AG20443 (cell line): ENCODE measurements around the gene KCTD17.
A peak's percentile ranks its signal among the peaks of the same experiment; 100 is the strongest.
"Not testable (repeated sequence)": the region's sequence is repeated elsewhere in the genome, so short reads cannot be mapped to it uniquely, and the experiment has no call there.

Source experiments
- DNase-seq: peaks from one replicate; pipeline ENCODE4 v3.0.0; 2012; ENCODE audit warnings: low spot score, mixed read lengths

The KCTD17 gene

DNA sequence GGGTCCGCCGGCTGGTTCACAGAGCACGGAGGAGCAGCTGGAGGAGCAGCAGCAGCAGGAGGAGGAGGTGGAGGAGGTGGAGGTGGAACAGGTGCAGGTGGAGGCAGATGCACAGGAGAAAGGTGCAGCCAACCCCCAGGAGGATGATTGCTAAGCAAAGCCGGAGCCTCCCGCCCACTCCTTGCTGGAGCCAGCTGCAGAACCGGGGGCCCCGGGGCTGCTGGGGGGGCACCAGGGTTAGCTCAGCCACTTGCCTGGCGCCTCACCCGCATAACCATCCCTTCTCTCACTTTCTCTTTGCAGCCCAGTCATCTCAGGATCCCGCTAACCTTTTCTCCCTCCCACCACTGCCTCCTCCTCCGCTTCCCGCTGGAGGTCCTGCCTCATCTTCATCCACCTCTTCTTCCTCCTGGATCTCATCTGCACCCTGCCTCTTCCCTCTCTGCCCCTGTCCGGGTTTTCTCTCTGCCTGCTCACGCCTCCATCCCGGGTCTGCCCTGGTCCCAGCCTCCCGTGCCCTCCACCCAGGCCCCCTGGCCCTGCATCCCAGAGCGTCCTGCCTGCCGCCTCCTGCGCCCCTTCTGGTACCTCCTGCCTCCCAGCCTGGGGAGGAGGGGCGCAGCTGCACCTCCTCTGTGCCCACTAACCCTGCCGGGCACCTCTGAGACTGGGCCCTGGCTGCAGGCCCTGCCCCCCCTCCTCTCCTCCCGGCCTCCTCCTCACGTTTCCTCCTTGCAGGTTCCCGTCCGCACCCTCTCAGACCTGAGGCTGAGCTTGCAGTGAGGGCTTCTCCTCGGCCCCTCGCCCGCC is 9.5 kb downstream of the KCTD17 start:
- DNase-seq, result no peak

DNA sequence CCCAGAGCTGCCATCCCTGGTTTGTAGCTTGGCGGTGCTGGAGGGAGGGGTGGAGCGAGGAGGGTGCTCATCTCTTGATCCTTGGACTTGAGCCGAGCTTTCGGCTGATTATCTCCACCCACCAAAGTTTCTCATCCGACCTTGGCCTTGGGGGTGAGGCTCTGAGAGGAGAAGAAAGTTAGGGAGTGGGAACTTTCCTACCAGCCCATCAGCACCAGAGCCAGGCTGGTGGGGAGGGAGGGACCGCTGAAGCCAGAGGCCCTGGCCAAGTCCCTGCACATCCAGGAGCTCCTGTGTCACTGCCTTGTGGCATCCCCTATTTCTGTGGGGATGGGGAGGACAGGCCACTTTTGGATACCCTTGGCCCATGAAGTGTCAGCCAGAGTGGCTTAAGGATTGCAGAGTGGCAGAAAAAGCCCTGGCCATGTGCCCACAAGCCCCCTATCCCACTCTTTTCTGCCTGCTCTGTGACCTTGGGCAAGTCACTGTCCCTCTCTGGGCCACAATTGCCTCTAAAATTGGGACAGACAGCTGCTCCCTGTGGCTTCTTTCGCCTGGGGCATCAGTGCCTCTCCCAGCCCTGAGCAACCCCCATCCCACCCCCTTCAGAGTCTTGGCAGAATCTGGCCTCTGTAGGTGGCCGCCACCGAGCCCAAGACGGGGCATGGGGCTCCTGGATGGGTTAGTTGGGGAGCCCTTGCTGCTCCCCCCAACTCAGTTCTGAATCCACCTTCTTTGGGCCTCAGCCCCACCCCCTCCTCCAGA is 10.3 kb downstream of the KCTD17 start:
- no peak for DNase-seq

DNA sequence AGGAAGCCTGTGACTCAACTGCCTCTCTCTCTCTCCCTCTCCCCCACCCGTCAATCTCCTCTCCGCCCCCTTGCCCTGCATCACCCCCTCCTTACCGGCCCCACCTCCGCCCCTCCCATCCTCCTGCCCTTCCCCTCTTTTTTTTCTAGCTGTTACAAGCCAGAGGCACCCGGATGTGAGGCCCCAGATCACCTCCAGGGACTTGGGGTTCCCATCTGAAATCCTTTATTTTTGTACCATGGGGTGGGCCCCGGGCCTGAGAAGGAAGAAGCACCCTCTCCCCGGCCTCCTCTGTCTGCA is 10.8 kb downstream of the KCTD17 start:
- no peak for DNase-seq

DNA sequence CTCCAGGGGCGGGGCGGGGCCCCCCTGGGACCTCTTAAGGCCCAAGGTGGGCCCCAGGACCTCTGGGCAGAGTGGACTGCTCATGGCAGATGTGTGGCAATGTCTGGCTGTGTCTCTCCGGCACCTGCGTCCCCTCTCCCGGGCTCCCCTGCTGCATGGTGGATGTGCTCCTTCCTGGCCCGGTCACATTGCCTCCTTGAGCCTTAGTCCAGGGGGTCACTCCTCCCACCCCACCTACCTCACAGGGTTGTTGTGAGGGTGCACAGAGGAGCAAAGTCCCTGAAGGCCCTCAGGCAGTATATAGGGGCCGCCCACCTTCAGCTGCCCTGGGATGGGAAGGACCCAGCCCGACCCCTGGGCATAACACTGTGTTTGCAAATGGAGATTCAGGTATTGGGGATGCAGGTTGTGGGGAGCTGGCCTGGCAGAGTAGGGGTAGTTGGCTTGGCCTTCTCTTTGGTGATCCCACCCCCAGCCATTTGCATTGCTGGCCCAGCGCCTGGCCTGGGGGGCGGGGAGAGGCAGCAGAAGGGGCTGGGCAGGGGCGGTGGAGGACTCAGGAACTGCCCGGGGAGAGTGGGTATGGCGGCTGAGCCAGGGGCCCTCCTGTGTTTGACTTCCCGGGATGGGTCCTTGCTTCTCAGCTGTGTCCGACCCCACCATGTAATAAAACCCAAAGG is 11.3 kb downstream of the KCTD17 start:
- no peak for DNase-seq

DNA sequence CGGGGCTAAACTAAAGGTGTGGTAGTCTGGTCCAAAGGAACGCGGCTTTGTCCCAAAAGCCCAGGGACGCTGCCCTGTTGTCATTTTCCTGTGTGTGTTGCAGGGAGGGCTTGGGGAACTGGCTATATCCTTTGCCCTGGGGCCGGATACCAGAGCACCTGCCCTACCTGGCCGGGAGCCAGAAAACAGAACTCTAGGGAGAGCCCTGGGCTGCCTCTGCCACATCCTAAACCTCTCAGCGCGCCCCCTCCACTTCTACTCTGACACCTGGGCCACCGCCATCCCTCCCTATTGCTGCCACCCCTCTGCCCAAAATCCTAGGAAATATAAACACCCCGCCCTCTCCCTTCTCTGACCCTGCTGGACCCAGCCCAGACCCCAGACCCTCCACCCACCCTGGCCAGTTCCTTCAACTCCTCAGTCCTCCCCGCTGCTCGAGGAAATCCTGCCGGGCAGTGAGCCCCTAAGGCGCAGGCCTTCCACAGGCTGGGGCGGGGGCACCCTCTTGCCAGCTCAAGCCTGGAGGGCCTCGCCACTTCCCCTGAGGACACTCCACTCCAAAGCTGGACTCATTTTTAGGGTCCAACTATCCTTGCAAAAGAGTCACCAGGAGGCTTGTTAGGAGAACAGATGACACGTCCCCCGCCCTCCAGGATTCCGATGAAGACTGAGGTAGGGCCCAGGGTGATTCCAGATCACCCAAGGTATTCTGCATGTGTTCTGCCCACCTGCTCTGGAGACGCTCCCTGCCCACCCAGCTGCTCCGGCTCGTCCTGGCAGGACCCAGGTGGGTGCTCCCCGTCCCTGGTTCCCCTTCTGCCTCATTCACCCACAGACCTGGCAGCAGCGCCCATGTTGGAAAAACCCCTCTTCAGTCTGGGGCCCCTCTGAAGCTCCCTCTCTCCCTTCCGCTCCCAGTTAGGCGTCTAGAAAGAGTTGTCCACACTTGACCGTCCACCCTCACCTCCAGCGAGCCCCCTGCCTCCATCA is 12.2 kb downstream of the KCTD17 start:
- no peak for DNase-seq

DNA sequence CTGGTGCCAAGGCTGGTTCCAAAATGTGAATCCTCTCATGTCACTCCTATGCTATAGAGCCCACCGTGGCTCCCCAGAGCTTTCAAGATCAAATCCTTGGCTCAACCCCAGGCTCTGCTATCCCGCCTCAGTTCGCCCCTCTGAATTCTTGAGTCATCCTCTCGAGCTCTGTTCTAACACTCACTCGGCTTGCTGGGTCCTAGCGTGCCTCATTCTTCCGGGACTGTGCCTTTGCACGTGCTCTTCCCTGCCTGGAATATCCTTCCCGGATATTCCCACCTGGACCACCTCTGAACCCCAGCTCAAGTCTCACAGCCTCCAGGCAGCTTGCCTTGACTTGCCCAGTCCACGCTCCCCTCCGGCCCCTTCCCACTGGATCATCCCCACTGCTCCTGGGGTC is 13.0 kb downstream of the KCTD17 start:
- DNase-seq, result no peak

DNA sequence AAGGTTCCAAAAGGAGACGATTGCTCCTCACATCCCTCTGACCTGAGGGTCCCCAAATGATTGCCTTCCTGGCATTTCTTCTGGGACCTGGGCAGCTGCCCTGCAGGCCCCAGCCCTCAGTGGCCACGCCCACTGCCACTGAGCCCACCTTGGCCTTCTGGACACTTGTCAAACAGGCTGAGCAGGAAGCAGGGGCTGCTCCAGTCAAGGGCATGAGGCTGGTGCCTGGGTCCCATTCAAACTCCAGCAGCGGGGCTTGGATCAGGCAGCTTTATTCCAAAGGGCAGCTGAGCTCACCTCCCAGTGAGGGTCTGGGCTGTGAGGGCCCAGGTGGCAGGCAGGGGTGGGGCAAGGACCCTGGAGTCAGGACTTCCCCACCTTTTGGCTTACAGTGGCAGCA is 13.6 kb downstream of the KCTD17 start:
- no peak for DNase-seq

DNA sequence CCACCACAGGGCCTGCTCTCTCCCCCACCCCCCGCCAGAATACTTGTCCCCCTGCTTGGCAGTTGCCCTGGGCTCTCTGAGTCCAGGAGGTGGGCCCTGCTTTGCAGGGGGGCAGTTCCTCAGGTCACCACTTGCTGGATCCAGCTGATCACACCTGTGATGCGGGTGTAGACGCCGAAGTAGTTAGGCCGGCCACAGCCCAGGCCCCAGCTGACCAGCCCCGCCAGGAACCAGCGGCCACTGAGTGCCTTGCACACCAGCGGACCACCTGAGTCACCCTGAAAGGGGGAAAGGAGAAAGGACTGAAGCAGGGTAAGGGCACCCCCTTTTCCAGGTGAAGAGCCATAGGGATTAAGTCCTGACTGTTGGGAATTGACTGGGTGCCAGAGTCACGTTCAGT is 14.4 kb downstream of the KCTD17 start:
- no peak for DNase-seq

DNA sequence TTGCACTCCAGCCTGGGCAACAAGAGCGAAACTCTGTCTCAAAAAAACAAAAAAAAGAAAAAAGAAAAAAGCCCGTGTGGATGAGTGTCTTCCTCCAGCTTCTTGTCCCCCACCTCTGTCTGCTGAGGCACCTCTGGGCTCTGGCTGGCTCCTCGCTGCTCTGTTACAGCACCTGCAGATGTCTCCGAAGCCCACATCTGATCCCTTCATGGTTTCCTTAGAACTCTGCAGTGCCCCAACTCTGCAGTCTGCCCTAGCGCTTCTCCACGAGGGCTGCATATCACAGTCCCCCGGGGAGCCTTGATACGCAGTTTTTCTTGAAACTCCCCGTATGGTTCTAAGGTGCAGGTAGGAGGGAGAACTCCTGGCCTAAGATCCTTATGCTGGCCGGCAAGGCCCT is 15.9 kb downstream of the KCTD17 start:
- DNase-seq, result no peak

DNA sequence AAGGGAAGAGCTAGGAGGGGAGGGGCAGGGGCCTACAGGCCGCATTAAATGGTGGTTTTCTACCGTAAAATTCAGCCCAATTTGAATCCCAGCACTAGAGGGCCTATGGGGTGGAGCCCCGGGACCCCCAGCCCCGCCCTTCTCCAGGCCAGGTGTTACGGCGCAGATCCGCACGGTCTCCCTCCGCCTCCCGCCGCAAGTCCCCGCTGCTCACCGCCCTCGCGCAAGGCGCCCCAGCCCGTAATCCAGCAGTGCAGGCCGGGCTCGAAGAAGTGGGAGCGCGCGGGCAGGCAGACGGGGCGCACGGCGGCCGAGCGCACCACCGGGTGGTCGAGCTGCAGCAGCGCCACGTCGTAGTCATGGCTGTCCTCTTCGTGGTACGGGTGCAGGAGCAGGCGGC is 17.3 kb downstream of the KCTD17 start:
- DNase-seq, result no peak

DNA sequence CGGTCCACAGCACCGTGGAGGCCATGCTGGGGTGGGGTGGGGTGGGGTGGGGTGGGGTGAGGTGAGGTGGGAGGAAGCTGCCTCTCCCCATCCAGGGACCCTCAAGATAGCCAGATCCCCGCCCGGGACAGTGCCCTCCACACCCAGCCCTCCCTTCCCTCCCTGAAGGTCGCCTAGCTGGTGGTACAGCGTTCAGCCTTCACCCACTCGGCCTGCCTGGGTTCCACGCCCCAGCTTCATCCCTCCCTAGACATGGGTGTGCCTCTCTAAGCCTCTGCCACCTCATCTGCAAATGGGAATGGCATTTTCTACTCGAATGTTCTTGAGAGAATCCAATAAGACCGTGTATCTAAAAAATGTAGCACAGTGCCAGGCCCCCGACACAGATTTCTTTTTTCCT is 17.8 kb downstream of the KCTD17 start:
- DNase-seq, result no peak

DNA sequence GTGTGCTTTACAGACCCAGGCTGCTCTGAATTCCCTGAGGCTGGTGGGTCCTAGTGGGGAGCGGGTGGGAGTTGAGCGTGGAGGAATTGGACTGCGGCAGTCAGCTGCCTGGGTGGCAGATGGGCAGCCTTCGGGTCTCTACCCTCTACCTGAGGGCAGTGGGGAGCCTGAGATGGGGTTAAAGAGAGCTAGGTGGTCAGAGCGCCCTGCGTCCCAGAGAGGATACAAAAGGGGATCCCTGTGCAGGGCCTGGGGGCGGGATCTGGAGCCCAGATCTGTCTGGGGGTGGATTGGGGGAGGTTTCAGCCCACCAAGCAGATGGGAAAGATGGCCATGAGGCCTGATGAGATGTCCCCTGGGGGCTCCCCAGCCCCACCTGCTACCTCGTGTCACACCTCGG is 18.2 kb downstream of the KCTD17 start:
- no peak for DNase-seq

DNA sequence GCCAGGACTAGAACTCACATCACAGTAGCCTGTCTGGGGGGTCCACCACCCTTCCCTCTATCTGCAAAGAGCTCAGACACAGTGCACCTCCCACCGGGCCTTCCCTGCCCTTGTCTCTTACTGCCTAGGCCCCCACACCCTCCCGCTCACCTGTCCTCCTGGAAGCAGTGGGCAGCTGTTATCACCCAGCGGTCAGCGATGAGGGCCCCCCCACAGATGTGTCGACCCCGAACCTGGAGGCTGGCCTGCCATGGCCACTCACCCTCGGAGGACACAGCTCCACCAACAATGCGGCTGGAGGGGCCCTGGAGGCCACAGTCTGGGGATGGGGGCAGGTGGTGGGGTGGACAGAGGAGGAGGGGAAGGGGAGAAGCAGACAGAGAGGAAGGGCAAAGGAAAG is 18.8 kb downstream of the KCTD17 start:
- DNase-seq, result no peak

DNA sequence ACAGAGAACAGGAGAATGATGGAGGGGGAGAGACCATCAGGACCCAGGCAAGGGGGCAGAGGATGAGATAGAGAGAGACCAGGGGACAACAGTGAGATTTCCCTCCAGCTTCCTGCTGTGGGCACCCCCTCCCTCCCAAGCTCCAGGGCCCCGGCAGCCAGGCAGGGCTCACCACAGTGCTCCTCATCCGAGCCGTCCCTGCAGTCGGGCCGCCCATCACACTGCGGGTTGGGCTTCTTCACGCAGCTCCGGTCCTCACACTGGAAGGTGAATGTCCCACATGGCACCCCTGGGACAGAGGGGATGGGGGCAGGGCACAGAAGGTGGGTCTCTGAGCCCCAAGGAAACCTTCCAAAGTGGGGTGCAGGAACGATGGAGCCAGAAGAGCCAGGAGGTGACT is 19.2 kb downstream of the KCTD17 start:
- no peak for DNase-seq

DNA sequence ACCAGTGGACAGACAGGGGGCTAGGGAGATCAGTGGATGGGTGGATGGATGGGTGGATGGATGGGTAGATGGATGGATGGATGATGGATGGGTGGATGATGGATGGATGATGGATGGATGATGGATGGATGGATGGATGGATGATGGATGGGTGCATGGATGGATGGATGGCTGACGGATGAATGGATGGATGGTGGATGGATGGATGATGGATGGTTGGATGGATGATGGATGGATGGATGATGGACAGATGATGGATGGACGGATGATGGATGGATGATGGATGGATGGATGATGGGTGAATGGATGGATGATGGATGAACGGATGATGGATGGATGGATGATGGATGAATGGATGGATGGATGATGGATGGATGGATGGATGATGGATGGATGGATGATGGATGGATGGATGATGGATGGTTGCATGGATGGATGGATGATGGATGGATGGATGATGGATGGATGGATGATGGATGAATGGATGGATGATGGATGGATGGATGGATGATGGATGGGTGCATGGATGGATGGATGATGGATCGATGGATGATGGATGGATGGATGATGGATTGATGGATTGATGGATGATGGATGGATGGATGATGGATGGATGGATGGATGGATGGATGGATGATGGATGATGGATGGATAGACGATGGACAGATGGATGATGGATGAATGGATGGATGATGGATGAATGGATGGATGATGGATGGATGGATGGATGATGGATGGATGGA is 20.5 kb downstream of the KCTD17 start:
- not testable (repeated sequence) for DNase-seq

DNA sequence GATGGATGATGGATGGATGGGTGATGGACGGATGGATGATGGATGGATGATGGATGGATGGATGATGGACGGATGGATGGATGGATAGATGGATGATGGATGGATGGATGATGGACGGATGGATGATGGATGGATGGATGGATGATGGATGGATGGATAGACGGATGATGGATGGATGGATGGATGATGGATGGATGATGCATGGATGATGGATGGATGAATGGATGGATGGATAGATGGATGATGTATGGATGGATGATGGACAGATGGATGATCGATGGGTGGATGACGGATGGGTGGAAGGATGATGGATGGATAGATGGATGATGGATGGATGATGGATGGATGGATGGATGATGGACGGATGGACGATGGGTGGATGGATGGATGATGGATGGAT is 21.1 kb downstream of the KCTD17 start:
- DNase-seq, result no peak

DNA sequence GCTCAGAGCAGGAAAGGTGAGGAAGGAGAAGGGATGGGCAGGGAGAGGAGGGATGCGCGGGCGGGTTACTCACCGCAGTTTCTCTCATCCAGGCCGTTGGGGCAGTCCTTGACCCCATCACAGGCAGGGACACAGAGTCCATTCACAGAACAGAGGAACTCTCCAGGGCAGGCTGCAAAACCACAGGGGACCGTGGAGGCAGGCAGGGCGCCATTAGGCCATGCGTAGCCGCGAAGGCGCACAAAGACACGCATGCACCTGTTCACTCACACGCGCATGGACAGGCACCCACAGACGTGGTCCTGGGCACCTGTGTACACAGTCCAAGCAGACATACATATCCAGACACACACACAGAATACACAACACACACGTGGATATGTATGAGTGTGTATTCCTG is 23.0 kb downstream of the KCTD17 start:
- DNase-seq, result no peak

DNA sequence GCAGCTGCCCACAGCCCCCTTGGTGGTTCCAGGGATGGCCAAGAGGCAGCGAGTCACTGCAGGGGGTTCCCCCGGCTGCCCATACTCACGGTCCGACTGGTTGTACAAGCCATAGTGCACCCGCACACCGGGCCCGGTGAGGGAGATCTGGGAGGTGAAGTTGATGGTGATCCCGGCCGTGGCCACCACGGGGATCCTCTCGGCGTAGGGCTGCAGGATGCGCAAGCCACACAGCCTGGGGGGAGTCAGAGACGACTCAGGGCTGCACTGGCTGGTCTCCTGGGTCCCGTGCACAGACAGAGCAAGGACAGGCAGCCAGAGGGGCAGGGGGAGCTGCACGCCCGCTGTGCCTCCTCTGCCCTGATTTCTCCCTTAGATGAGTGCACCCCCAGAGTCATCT is 23.5 kb downstream of the KCTD17 start:
- DNase-seq, result no peak

DNA sequence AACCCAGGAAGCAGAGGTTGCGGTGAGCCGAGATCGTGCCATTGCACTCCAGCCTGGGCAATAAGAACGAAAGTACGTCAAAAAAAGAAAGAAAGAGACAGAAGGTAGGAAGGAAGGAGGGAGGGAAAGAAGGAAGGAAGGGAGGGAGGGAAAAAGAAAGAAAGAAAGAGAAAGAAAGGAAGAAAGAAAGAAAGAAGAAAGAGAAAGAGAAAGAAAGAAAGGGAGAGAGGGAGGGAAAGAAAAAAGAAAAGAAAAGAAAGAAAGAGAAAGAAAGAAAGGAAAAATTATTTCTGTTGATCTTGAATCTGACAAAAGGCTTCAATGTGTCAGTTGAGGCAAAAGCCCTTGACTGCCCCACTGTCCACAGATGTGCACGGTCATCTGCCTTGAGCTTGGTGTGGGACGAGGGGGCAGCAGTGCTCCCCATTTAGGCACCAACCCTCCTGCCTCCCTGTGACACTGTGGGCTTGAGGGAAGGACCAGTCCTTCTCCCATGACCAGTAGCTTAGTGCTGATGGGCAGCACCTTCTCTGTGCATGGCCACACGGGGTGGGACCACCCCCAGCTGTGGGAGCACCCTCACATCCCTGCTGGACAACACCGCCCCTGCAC is 24.4 kb downstream of the KCTD17 start:
- no peak for DNase-seq

DNA sequence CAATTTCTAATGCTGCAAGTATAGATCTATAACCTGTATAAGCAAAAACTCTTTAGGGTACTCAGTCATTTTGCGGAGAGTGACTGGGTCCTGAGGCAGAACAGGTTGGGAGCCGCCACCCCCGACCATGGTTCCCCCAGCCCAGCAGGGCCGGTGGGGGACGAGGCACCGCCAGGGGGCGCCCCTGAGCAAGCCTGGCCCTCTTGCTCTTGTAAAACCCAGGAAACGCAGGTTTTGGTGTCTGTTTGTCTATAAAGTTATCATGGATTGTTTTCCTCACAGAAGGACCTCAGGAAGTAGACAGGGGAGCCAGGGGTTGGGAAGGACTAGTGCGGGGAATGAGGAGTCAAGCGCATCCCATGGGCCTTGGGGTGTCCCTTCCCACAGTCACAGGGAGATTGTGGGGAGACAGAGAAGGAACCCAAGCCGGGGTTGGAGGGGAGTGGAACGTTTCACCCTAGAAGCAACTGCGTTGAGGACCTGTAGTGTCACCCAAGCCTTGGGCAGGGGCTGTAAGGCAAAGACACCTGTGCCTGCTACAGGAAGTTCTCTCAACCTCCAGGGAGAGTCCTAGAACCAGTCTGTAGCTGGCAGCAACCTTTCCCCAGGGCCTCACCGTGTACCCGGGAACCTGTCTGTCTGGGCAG is 26.4 kb downstream of the KCTD17 start:
- peak; percentile 87 for DNase-seq
